HG03139 (cell line): ENCODE results near the gene CST2.
"Not testable (repeated sequence)": the region's sequence is repeated elsewhere in the genome, so short reads cannot be mapped to it uniquely, and the experiment has no call there.

Experiments used
- ATAC-seq: cut with Tn5 transposase; IDR thresholded peaks from one replicate; pipeline ENCODE4 v1.9.1; 2021; ENCODE audit not compliant: unreplicated experiment

CST2 gene

GRCh38 chr20:23811559-23811958 is 15.0 kb downstream of the CST2 start:
- ATAC-seq, result not testable (repeated sequence)

GRCh38 chr20:23810349-23810748 is 16.2 kb downstream of the CST2 start:
- ATAC-seq, result not testable (repeated sequence)

GRCh38 chr20:23800865-23801264 is 25.7 kb downstream of the CST2 start:
- ATAC-seq, result no peak

GRCh38 chr20:23799216-23799847 is 27.2 kb downstream of the CST2 start:
- ATAC-seq, result not testable (repeated sequence)

- no peak for ATAC-seq
These were observed 31.0 kb downstream of the CST2 start for GRCh38 chr20:23795526-23795925.

GRCh38 chr20:23794841-23795240 is 31.7 kb downstream of the CST2 start:
- no peak for ATAC-seq

GRCh38 chr20:23794065-23794464 is 32.5 kb downstream of the CST2 start:
- no peak for ATAC-seq

GRCh38 chr20:23783447-23783846 is 43.1 kb downstream of the CST2 start:
- ATAC-seq, result no peak

GRCh38 chr20:23782366-23782983 is 44.1 kb downstream of the CST2 start:
- ATAC-seq, result no peak

- ATAC-seq, result not testable (repeated sequence)
These were observed 47.9 kb downstream of the CST2 start for GRCh38 chr20:23778676-23779075.

- ATAC-seq, result not testable (repeated sequence)
These were observed 49.1 kb downstream of the CST2 start for GRCh38 chr20:23777380-23777779.

- ATAC-seq, result no peak
These were observed 50.3 kb downstream of the CST2 start for GRCh38 chr20:23776067-23776771.

GRCh38 chr20:23774081-23774480 is 52.4 kb downstream of the CST2 start:
- no peak for ATAC-seq
